Small intestine (tissue), 7 donors: ENCODE measurements around the gene CPXM2. TPM values are rescaled to one million over a fixed set of nuclear protein-coding genes. Genes with fewer than 3 reads are reported as not detected.

Experiments used
- DNase-seq, 2 donors: peaks; one replicate each; pipeline versions ENCODE4 v3.0.0 to v3.0.0-alpha.2; 2013
- FAIRE-seq: peaks from 2 replicates; lab custom pipeline; 2012; peaks lifted over from hg19 to GRCh38; lab: Jason Lieb, UNC
- H3K27ac ChIP-seq, 3 donors: one replicate each; pipeline ENCODE4 v1.5.1; 2013; ENCODE audit warnings: low read length in 2 of 3, mild to moderate bottlenecking in 2 of 3, control low read depth in 1 of 3, inconsistent platforms in 1 of 3, low read depth in 1 of 3, moderate library complexity in 1 of 3
- H3K27me3 ChIP-seq, 3 donors: one replicate each; pipeline ENCODE4 v1.6.1; 2013; ENCODE audit warnings: low read length in 3 of 3, inconsistent platforms in 1 of 3; ENCODE audit not compliant: control insufficient read depth in 3 of 3, insufficient read depth in 3 of 3
- H3K36me3 ChIP-seq, 3 donors: one replicate each; pipeline ENCODE4 v1.6.1; 2013; ENCODE audit warnings: low read length in 3 of 3, inconsistent platforms in 1 of 3, low read depth in 1 of 3, mild to moderate bottlenecking in 1 of 3, moderate library complexity in 1 of 3; ENCODE audit not compliant: control insufficient read depth in 3 of 3, insufficient read depth in 2 of 3
- H3K4me1 ChIP-seq, 3 donors: one replicate each; pipeline ENCODE4 v1.6.1; 2013; ENCODE audit warnings: low read length in 2 of 3, inconsistent platforms in 1 of 3, low read depth in 1 of 3, mild to moderate bottlenecking in 1 of 3, moderate library complexity in 1 of 3; ENCODE audit not compliant: control insufficient read depth in 3 of 3, insufficient read depth in 2 of 3
- H3K4me3 ChIP-seq, 3 donors: one replicate each; pipeline ENCODE4 v1.5.1; 2013; ENCODE audit warnings: low read length in 3 of 3, control low read depth in 1 of 3, inconsistent platforms in 1 of 3, low read depth in 1 of 3, mild to moderate bottlenecking in 1 of 3, moderate library complexity in 1 of 3
- H3K9me3 ChIP-seq, 2 donors: one replicate each; pipeline ENCODE4 v1.6.1; 2013; ENCODE audit warnings: low read depth in 1 of 2, low read length in 1 of 2; ENCODE audit not compliant: control insufficient read depth in 2 of 2, insufficient read depth in 1 of 2
- WGBS, 3 donors: extraction: QIAGEN DNeasy Blood & Tissue Kit; methylation state at CpG; one replicate each; pipeline ENCODE4 v1.1.7; 2013; 5-methylcytosine and 5-hydroxymethylcytosine counted together
- polyA plus RNA-seq, 4 donors: library from polyadenylated mRNA; stranded (reverse) in 3 of 4; unstranded in 1 of 4; fragments of 200-250 nt in 3 of 4; fragments of 120-200 nt in 1 of 4; gene quantifications; one replicate each; pipeline versions ENCODE4 v1.2.1 to v1.2.3, GENCODE V29; 2013
- donor health status: healthy with polysubstance abuse.
- donor health status: control.
- donor health status: control.
- donor health status: Bipolar disorder and iron deficiency.
- donor health status: healthy.

Gene CPXM2
- polyA plus RNA-seq, 4 donors: 0.89 to 55.7 (median 3.6) TPM

GRCh38 chr10:123772645-123773508 is 118.7 kb downstream of the CPXM2 start:
- WGBS, 3 donors: 58 to 68% (median 61%) methylated on average over 3 of the region's 3 CpGs
- no peak for FAIRE-seq
- H3K4me1 ChIP-seq: peaks cover 0 to 4% (median 0%) of the 10 kb centered on the region in 3 donors

GRCh38 chr10:123771877-123772644 is 119.5 kb downstream of the CPXM2 start:
- Histone ChIP-seq H3K4me3 (no peak overlapping the region), H3K27ac (no peak overlapping the region), H3K9me3 (no peaks in the 10 kb centered on the region), H3K27me3 (no peaks in the 10 kb centered on the region), H3K4me1 (no peaks in the 10 kb centered on the region), H3K36me3 (peaks cover 0 to 33% (median 0%) of the 10 kb centered on the region in 3 donors)
- no peak for FAIRE-seq
- no peak for DNase-seq
- WGBS, 3 donors: 58 to 76% (median 67%) methylated on average over 4 of the region's 4 CpGs

More at GRCh38 chr10:123772645-123773508, 118.7 kb downstream of the CPXM2 start:
- Histone ChIP-seq H3K36me3 (peaks cover 0 to 32% (median 0%) of the 10 kb centered on the region in 3 donors), H3K4me3 (no peak overlapping the region), H3K27ac (no peak overlapping the region), H3K9me3 (no peaks in the 10 kb centered on the region), H3K27me3 (no peaks in the 10 kb centered on the region)
- DNase-seq: no peak

GRCh38 chr10:123769647-123770046 is 122.0 kb downstream of the CPXM2 start:
- no peak for DNase-seq
- H3K9me3 ChIP-seq: no peaks in the 10 kb centered on the region
- no peak overlapping the region for H3K27ac ChIP-seq
- H3K4me1 ChIP-seq: no peaks in the 10 kb centered on the region
- H3K27me3 ChIP-seq: no peaks in the 10 kb centered on the region
- 31 to 38% (median 35%) methylated on average over 4 of the region's 4 CpGs for WGBS, 3 donors
- H3K36me3 ChIP-seq: peaks cover 0 to 31% (median 0%) of the 10 kb centered on the region in 3 donors
- no peak overlapping the region for H3K4me3 ChIP-seq
- no peak for FAIRE-seq

GRCh38 chr10:123766761-123767160 is 124.8 kb downstream of the CPXM2 start:
- Histone ChIP-seq H3K9me3 (no peaks in the 10 kb centered on the region), H3K36me3 (peaks cover 0 to 28% (median 0%) of the 10 kb centered on the region in 3 donors), H3K27ac (no peak overlapping the region), H3K4me1 (no peaks in the 10 kb centered on the region), H3K4me3 (no peak overlapping the region), H3K27me3 (no peaks in the 10 kb centered on the region)
- FAIRE-seq (no peak), DNase-seq (no peak)
- WGBS, 3 donors: 73 to 89% (median 81%) methylated on average over 8 of the region's 8 CpGs

GRCh38 chr10:123766012-123766411 is 125.6 kb downstream of the CPXM2 start:
- FAIRE-seq (no peak), DNase-seq (peak; percentile 24 to 48)
- no peaks in the 10 kb centered on the region for H3K9me3 ChIP-seq
- no peaks in the 10 kb centered on the region for H3K27me3 ChIP-seq
- H3K36me3 ChIP-seq: peaks cover 0 to 32% (median 0%) of the 10 kb centered on the region in 3 donors
- no peaks in the 10 kb centered on the region for H3K4me1 ChIP-seq
- 38 to 51% (median 47%) methylated on average over 3 of the region's 3 CpGs for WGBS, 3 donors
- no peak overlapping the region for H3K4me3 ChIP-seq
- no peak overlapping the region for H3K27ac ChIP-seq

- H3K27ac ChIP-seq: no peak overlapping the region
- H3K4me1 ChIP-seq: peaks cover 0 to 11% (median 0%) of the 10 kb centered on the region in 3 donors
- peaks cover 0 to 3% (median 0%) of the 10 kb centered on the region in 3 donors for H3K27me3 ChIP-seq
- H3K9me3 ChIP-seq: no peaks in the 10 kb centered on the region
- no peak overlapping the region for H3K4me3 ChIP-seq
- peaks cover 0 to 33% (median 0%) of the 10 kb centered on the region in 3 donors for H3K36me3 ChIP-seq
- no peak for DNase-seq
- WGBS, 3 donors: 81 to 88% (median 86%) methylated on average over 23 of the region's 23 CpGs
- no peak for FAIRE-seq
Measured at GRCh38 chr10:123761666-123762230, 129.9 kb downstream of the CPXM2 start.

- DNase-seq: no peak
- no peak for FAIRE-seq
- peaks cover 0 to 37% (median 0%) of the 10 kb centered on the region in 3 donors for H3K36me3 ChIP-seq
- no peak overlapping the region for H3K27ac ChIP-seq
- H3K4me1 ChIP-seq: peaks cover 0 to 11% (median 0%) of the 10 kb centered on the region in 3 donors
- no peaks in the 10 kb centered on the region for H3K9me3 ChIP-seq
- peaks cover 0 to 3% (median 0%) of the 10 kb centered on the region in 3 donors for H3K27me3 ChIP-seq
- WGBS, 3 donors: 80 to 89% (median 87%) methylated on average over 10 of the region's 10 CpGs
- H3K4me3 ChIP-seq: no peak overlapping the region
Measured at GRCh38 chr10:123761038-123761428, 130.6 kb downstream of the CPXM2 start.
